Smooth muscle cell (in vitro differentiated cells): ENCODE results near the gene CLCN7. TPM values are rescaled to one million over a fixed set of nuclear protein-coding genes. Genes with fewer than 3 reads are reported as not detected.

Source experiments
- DNase-seq: peaks from one replicate; lab custom pipeline; 2025; ENCODE audit not compliant: unreplicated experiment; lab: John Stamatoyannopoulos, UW
- H2AFZ ChIP-seq: fragments of 200-600 bp; sonication (generic); 2 replicates; pipeline ENCODE4 v1.6.0; 2016; ENCODE audit warnings: antibody characterized with exemption, low read depth, mild to moderate bottlenecking
- H3F3A ChIP-seq: fragments of 200-600 bp; sonication (generic); 2 replicates; pipeline ENCODE4 v1.6.0; 2017; ENCODE audit warnings: antibody characterized with exemption, low read depth
- H3K27ac ChIP-seq: fragments of 200-600 bp; sonication (generic); 2 replicates; pipeline ENCODE4 v1.5.1; 2016; ENCODE audit warnings: low read depth, mild to moderate bottlenecking
- H3K27me3 ChIP-seq: fragments of 200-600 bp; sonication (generic); 2 replicates; pipeline ENCODE4 v1.6.1; 2016; ENCODE audit warnings: low read depth, mild to moderate bottlenecking
- H3K36me3 ChIP-seq: fragments of 200-600 bp; sonication (generic); 2 replicates; pipeline ENCODE4 v1.5.1; 2016; ENCODE audit warnings: low read depth
- H3K4me1 ChIP-seq: fragments of 200-600 bp; sonication (generic); 2 replicates; pipeline ENCODE4 v1.5.1; 2016; ENCODE audit warnings: low read depth
- H3K4me2 ChIP-seq: fragments of 200-600 bp; sonication (generic); 2 replicates; pipeline ENCODE4 v1.6.0; 2016; ENCODE audit warnings: mild to moderate bottlenecking
- H3K4me3 ChIP-seq: fragments of 200-600 bp; sonication (generic); 2 replicates; pipeline ENCODE4 v1.5.1; 2016; ENCODE audit warnings: mild to moderate bottlenecking
- H3K79me2 ChIP-seq: fragments of 200-600 bp; sonication (generic); 2 replicates; pipeline ENCODE4 v1.6.0; 2016; ENCODE audit warnings: low read depth, mild to moderate bottlenecking
- H3K9ac ChIP-seq: fragments of 200-600 bp; sonication (generic); 2 replicates; pipeline ENCODE4 v1.6.0; 2016; ENCODE audit warnings: low read depth
- H3K9me3 ChIP-seq: fragments of 200-600 bp; sonication (generic); replicated peaks from 2 replicates; pipeline ENCODE4 v1.5.1; 2016; ENCODE audit warnings: low read depth
- H4K20me1 ChIP-seq: fragments of 200-600 bp; sonication (generic); 2 replicates; pipeline ENCODE4 v1.6.0; 2016; ENCODE audit warnings: low read depth
- WGBS: methylation state at CpG from one replicate; pipeline ENCODE4 v1.1.7; 2016; ENCODE audit warnings: low lambda C conversion rate; 5-methylcytosine and 5-hydroxymethylcytosine counted together
- polyA plus RNA-seq: library from polyadenylated mRNA; unstranded; fragments of >200 nt; fragmentation: Nextera tagmentation; extraction: Ambion mirVana; gene quantifications from 2 replicates; pipeline ENCODE4 v1.2.1, GENCODE V29; 2016
- total RNA-seq: library from RNA; depleted of rRNA; stranded (reverse); fragments of >200 nt; gene quantifications from 2 replicates; pipeline ENCODE4 v1.2.3, GENCODE V29; 2014
- TF ChIP-seq, protein P1 (sequence below): fragments of 200-600 bp; sonication (generic); IDR thresholded peaks from 2 replicates; pipeline ENCODE4 v1.5.1; 2017; ENCODE audit warnings: borderline replicate concordance, mild to moderate bottlenecking, antibody characterized with exemption; ENCODE audit not compliant: insufficient read depth, poor library complexity, severe bottlenecking

Gene CLCN7
- total and polyA plus RNA-seq, 2 experiments from 2014 or later, result 15.6 to 45.2 TPM

DNA sequence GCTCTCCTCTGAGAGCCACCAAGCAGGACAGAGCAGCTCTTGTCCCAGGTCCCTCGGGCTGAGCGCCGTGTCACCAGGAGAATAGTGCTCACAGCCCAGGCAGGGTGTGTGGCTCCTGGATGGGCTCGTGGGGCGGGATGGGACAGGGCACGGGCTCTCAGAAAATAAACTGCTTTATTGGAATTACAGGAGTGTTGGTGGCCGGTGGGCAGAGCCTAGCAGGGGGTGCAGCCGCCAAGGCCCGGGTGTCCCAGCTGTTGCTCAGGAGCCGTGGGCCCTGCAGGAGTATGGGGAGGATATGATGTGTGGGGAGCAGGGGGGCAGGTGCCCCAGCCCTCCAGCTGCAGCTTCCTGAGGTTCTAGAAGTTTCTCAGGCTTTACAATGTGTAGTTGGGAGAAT, 35.4 kb upstream of the CLCN7 start:
- Histone ChIP-seq H2AFZ (no peak overlapping the region), H3K79me2 (no peaks in the 10 kb centered on the region), H3K4me3 (no peak overlapping the region), H3K9me3 (no peaks in the 10 kb centered on the region), H3K27me3 (no peaks in the 10 kb centered on the region), H4K20me1 (no peaks in the 10 kb centered on the region), H3K9ac (no peak overlapping the region), H3F3A (no peaks in the 10 kb centered on the region), H3K27ac (no peak overlapping the region), H3K36me3 (no peaks in the 10 kb centered on the region), H3K4me1 (no peaks in the 10 kb centered on the region), H3K4me2 (no peak overlapping the region)
- WGBS, result 94% methylated on average over 10 of the region's 10 CpGs
- TF ChIP-seq, protein P1, sequence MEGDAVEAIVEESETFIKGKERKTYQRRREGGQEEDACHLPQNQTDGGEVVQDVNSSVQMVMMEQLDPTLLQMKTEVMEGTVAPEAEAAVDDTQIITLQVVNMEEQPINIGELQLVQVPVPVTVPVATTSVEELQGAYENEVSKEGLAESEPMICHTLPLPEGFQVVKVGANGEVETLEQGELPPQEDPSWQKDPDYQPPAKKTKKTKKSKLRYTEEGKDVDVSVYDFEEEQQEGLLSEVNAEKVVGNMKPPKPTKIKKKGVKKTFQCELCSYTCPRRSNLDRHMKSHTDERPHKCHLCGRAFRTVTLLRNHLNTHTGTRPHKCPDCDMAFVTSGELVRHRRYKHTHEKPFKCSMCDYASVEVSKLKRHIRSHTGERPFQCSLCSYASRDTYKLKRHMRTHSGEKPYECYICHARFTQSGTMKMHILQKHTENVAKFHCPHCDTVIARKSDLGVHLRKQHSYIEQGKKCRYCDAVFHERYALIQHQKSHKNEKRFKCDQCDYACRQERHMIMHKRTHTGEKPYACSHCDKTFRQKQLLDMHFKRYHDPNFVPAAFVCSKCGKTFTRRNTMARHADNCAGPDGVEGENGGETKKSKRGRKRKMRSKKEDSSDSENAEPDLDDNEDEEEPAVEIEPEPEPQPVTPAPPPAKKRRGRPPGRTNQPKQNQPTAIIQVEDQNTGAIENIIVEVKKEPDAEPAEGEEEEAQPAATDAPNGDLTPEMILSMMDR, result no peak
- DNase-seq, result no peak

- Histone ChIP-seq H3K4me2 (no peak overlapping the region), H2AFZ (no peak overlapping the region), H3K4me1 (no peaks in the 10 kb centered on the region), H3K9ac (no peak overlapping the region), H3K79me2 (no peaks in the 10 kb centered on the region), H3K36me3 (no peaks in the 10 kb centered on the region), H3K27me3 (no peaks in the 10 kb centered on the region), H3K9me3 (no peaks in the 10 kb centered on the region), H3K27ac (no peak overlapping the region), H4K20me1 (no peaks in the 10 kb centered on the region), H3K4me3 (no peak overlapping the region), H3F3A (no peaks in the 10 kb centered on the region)
- WGBS, result 93% methylated on average over 43 of the region's 44 CpGs
- no peak for DNase-seq
- TF ChIP-seq, protein P1, result no peak
Measured at GRCh38 chr16:1509307-1510221, 34.7 kb upstream of the CLCN7 start.

- no peak for DNase-seq
- H2AFZ ChIP-seq, result no peak overlapping the region
- no peak overlapping the region for H3K9ac ChIP-seq
- no peak overlapping the region for H3K27ac ChIP-seq
- H3K79me2 ChIP-seq, result no peaks in the 10 kb centered on the region
- no peak overlapping the region for H3K4me3 ChIP-seq
- TF ChIP-seq, protein P1, result no peak
- no peak overlapping the region for H3K4me2 ChIP-seq
- no peaks in the 10 kb centered on the region for H3F3A ChIP-seq
- no peaks in the 10 kb centered on the region for H3K27me3 ChIP-seq
- no peaks in the 10 kb centered on the region for H4K20me1 ChIP-seq
- no peaks in the 10 kb centered on the region for H3K9me3 ChIP-seq
- no peaks in the 10 kb centered on the region for H3K4me1 ChIP-seq
- 95% methylated on average over 24 of the region's 24 CpGs for WGBS
- no peaks in the 10 kb centered on the region for H3K36me3 ChIP-seq
Measured at GRCh38 chr16:1508494-1509187, 33.8 kb upstream of the CLCN7 start.
